HepG2 (cell line): ENCODE measurements around the gene TCN1.

Source experiments
- ARHGAP35 ChIP-seq: sonication (generic); formaldehyde crosslinking; IDR thresholded peaks from 2 replicates; pipeline ENCODE4 v1.9.0; 2022; ENCODE audit warnings: mild to moderate bottlenecking, inconsistent platforms, moderate library complexity, missing genetic modification reagents, borderline replicate concordance
- ATF6 ChIP-seq: sonication (generic); formaldehyde crosslinking; conservative IDR thresholded peaks from 2 replicates; pipeline ENCODE4 v1.4.0; 2020; ENCODE audit warnings: missing genetic modification reagents
- FOXC1 ChIP-seq: sonication (generic); formaldehyde crosslinking; IDR thresholded peaks from 2 replicates; pipeline ENCODE4 v1.8.0; 2022; ENCODE audit warnings: mild to moderate bottlenecking, missing genetic modification reagents, borderline replicate concordance
- POLR2A ChIP-seq, 2 experiments: IDR thresholded peaks; 2 replicates each; pipeline ENCODE4 v1.6.1; 2011; ENCODE audit warnings: low read depth in 2 of 2, low read length in 2 of 2, mild to moderate bottlenecking in 1 of 2, moderate library complexity in 1 of 2; ENCODE audit not compliant: insufficient read depth in 1 of 2
- TCF12 ChIP-seq, 2 experiments: fragments of 450-650 bp in 1 of 2; sonication (generic) in 1 of 2; formaldehyde crosslinking in 1 of 2; IDR thresholded peaks; 2 replicates each; pipeline versions ENCODE4 v1.6.1 to v1.8.0; 2017 to 2022; ENCODE audit warnings: antibody characterized with exemption in 1 of 2, mild to moderate bottlenecking in 1 of 2, missing genetic modification reagents in 1 of 2, moderate library complexity in 1 of 2
- ZNF530 ChIP-seq: sonication (generic); formaldehyde crosslinking; IDR thresholded peaks from 2 replicates; pipeline ENCODE4 v1.5.0; 2020; ENCODE audit warnings: low read depth, mild to moderate bottlenecking, missing genetic modification reagents
- ZSCAN12 ChIP-seq: sonication (generic); formaldehyde crosslinking; IDR thresholded peaks from 2 replicates; pipeline ENCODE4 v1.9.0; 2021; ENCODE audit warnings: mild to moderate bottlenecking, missing genetic modification reagents
- TF ChIP-seq, protein P1 (sequence below): sonication (generic); formaldehyde crosslinking; IDR thresholded peaks from 2 replicates; pipeline ENCODE4 v1.5.0; 2020; ENCODE audit warnings: mild to moderate bottlenecking, missing genetic modification reagents, moderate library complexity

GRCh38 chr11:59866836-59867235, 549 bp upstream of the TCN1 start:
- TF ChIP-seq, protein P1, sequence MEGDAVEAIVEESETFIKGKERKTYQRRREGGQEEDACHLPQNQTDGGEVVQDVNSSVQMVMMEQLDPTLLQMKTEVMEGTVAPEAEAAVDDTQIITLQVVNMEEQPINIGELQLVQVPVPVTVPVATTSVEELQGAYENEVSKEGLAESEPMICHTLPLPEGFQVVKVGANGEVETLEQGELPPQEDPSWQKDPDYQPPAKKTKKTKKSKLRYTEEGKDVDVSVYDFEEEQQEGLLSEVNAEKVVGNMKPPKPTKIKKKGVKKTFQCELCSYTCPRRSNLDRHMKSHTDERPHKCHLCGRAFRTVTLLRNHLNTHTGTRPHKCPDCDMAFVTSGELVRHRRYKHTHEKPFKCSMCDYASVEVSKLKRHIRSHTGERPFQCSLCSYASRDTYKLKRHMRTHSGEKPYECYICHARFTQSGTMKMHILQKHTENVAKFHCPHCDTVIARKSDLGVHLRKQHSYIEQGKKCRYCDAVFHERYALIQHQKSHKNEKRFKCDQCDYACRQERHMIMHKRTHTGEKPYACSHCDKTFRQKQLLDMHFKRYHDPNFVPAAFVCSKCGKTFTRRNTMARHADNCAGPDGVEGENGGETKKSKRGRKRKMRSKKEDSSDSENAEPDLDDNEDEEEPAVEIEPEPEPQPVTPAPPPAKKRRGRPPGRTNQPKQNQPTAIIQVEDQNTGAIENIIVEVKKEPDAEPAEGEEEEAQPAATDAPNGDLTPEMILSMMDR (CRISPR knock-in tag): no peak
- TF ChIP-seq ZSCAN12 (CRISPR knock-in tag) (no peak), FOXC1 (CRISPR knock-in tag) (no peak), ARHGAP35 (CRISPR knock-in tag) (no peak), POLR2A (IDR thresholded peaks at IDR 0.05; ENCODE audit: insufficient read depth in 1 of 2, low read depth in 2 of 2, low read length in 2 of 2) (no peak), ATF6 (CRISPR knock-in tag) (no peak), TCF12 (IDR thresholded peaks at IDR 0.05) (no peak), TCF12 (CRISPR knock-in tag; IDR thresholded peaks at IDR 0.05) (no peak), ZNF530 (no peak)
